ENCODE measurements around the gene TMEM182.

Gene TMEM182

DNA sequence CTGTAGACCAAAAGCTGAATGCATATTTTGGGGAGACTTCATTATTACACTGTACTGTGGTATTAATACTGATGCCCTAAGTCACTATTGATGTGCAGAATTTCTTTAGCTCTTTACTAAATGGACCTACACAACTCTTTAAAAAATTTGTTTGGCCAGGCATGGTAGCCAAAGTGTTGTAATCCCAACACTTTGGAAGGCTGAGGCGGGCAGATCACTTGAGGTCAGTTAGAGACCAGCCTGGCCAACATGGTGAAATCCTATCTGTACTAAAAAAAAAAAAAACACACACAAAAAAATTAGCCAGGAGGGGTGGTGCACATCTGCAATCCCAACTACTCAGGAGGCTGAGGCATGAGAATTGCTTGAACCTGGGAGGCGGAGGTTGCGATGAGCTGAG is 6.4 kb downstream of the TMEM182 start:
- no peak for DNase-seq (ENCODE audit: low spot score)

DNA sequence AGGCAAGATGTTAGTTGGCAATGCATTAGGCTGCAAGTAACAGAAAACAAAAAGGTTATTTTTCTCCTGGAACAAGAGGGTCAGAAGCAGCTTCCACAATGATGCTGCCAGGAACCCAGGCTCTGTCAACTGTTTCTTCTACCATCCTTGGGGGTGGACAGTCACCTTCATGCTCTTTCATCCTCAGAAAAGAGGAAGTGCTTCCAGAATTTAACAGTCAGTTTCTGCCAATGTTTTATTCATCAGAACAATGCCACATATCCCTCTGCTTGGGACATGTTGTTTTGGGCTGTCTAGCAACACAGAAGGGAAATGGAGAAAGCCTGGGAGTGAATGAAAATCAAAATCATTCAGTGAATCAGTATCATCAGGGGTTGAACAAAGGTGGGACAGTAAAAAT is 7.1 kb downstream of the TMEM182 start:
- DNase-seq (ENCODE audit: low spot score) = no peak

DNA sequence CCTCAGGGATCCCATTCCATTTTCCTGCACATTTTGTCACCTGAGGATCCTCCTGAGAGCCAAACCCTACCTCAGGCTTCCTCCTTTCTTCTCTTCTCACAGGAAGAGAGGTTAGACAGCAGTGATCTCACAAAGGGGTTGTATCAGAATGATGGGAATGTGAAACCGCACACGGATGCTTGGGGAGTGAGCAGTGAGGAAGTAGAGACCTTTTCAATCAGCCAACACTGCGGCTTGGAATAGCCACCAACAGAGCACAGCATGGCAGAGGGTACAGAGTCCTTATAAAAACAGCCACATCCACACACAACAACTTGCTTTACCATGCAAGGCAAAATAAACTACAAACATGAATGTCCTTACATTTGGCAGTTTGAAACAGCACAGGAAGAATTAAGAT is 8.7 kb downstream of the TMEM182 start:
- DNase-seq (ENCODE audit: low spot score) = no peak

DNA sequence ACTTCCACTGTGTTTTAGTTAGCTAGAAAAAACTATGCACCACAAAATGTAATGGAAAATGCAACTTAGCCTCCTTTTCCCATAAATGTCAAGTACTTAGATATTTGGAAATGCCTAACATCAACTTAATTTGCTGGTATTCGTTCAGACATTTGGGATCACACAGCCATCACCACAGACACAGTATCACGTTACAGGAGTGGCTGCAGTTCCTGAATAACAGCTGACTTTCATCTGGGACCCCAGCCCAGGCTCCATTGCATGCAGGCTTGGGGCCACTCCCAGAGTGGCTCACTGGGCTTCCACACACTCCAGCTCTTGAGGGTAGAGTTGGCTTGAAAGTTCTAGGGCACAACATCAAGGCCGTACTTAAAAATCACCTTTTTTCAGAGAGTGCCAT is 9.3 kb downstream of the TMEM182 start:
- DNase-seq (ENCODE audit: low spot score) = no peak

DNA sequence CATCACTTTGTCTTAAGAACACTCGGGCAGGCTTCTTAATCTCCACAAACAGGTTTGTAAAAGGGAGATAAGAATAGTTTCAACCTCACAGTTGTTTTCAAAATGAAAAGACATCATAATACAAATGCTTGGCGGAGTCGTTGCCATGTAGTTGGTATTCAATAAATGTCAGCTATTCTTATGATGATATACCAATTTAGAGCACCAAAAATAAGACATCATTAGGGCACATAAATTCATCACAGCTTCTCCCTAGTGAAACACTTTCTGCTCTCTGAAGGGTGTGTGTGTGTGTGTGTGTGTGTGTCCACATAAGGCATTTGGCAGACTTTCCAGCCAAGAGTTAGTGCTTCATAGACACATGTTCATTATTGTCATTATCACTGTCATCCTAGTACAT is 10.8 kb downstream of the TMEM182 start:
- DNase-seq (ENCODE audit: low spot score) = no peak

DNA sequence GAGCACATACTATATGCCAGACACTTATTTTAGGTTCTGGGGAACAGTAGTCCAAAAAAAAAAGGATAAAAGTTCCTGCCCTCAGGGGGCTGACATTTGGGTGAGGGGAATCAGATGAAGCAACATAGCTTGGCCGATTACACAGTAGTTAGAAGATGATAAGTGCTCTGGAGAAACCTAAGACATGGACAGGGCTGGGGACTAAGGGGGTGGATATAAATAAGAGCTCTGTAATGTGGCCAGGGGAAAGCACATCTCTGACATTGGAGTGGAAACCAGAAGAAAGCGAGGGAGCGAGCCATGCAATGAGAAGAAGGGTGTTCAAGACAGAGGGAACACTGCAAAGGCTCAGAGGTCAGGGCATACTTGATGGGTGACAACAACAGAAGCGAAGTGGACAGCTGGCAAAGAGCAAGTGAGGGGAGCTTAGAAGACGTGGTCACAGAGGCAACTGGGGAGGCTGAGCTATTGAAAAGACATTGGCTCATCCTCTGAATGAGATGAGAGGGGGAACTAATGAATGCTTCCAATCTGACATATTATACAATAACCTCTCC is 11.4 kb downstream of the TMEM182 start:
- no peak for DNase-seq (ENCODE audit: low spot score)

DNA sequence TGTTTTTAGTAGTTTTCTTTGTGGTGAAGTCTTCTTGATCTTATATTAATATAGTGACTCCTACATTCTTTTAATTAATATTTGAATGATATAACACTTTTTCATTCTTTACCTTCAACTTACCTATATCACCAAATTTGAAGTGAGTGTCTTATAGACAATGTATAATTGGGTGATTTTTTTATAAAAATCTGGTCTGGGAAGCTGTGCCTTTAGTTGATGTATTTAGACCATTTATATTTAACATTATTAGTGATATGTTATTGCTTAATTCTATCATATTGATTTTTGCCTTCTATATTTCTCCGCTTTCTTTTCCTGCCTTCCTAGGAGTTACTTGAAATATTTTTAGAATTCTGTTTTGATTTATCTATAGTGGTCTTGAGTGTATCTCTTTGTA is 16.4 kb downstream of the TMEM182 start:
- DNase-seq (ENCODE audit: low spot score) = no peak

DNA sequence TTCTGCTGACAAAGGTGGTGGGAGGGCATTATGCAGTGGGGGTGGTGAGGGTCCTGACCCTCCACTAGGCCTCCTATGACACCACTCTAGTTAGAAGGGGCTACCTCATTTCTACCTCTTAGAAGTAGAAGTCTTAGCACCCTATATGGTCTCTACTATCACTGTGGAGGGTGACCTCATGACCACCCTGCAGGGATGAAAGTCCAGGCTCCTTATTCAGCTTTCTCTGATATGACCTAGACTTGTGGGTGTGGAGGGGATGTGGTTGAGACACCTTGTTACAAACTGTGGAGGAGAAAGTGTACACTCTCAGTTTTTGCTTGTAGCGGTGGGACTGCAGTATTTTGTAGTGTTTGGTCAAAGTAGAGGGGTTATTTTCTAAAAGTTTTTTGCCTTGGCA is 18.6 kb downstream of the TMEM182 start:
- DNase-seq (ENCODE audit: low spot score) = no peak

DNA sequence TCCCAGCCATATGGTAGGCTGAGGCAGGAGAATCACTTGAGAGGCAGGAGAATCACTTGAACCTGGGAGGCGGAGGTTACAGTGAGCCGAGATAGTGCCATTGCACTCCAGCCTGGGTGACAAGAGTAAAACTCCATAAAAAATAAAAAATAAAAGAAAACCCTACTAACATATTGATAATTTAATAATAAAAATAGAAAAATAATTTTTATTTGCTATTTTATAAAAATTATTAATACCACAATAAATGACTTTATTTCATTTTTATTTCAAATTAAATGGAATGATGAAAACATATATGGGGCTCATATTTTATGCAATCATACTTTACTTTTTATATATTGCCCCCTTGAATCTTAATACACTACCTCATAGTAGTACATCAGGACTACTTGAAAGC is 20.4 kb downstream of the TMEM182 start:
- no peak for DNase-seq (ENCODE audit: low spot score)

DNA sequence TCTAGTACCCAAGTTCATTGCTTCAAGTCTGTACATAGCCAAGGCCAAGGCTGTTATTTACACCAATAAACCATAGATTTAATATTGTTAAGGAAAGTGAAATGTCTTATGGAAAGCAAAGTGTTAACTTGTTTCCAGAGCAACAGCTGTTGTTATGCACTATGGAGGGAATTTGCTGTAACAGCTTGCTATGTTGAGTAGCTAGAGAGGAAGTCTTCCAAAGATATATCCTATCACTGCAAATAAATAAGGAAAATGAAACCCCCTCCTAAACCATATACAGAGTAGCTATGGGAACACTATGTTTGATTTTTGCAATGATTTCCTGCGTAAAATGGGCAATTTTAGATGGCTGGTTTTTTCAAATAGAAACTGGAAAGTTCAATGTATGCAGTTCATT is 21.1 kb downstream of the TMEM182 start:
- no peak for DNase-seq (ENCODE audit: low spot score)

DNA sequence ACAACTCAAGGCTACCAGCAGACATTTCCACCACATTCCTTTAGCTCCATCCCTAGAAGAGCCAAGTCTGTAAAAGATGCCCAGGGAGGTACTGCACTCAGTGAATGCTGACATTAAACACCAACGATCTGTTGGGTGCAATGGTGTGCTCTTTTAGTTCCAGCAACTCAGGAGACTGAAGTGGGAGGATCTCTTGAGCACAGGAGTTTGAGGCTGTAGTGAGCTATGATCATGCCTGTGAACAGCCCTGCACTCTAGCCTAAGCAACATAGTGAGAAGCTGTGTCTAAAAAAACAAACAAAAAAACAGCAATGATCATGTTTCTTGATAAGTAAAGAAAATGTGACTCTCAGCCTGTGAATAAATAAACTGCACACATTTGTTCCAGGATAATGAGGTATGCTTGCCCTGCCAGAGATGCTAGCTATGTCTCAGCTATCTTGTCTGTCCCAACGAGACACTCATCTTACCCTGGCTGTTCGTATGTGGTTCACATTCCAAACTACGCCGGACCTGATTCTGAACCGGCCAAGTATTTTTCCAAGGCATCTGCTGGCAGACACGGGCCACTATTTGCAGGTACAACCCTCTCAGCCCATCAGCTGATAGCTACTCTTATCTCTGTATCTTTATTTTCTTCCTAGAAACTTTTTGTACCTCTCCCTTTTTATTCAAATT is 21.8 kb downstream of the TMEM182 start:
- DNase-seq (ENCODE audit: low spot score) = no peak

DNA sequence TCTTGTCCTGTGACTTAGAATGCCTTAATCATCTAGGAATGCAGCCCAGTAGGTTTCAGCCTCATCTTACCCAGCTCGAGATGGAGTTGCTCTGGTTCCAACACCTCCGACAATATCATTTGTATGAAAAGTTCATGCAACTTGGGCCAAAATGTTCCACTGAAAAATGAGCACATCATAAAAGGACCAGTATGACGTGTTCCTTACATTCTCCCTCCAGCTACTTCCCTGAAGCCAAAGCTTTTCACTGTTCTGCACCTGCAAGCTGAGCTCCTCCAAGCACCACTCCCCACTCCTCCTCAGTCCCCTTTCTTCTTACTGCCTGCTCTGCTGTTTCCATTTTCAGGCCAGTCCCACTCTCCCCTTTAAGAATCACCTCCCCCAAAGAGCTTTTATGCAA is 23.1 kb downstream of the TMEM182 start:
- DNase-seq (ENCODE audit: low spot score) = no peak

DNA sequence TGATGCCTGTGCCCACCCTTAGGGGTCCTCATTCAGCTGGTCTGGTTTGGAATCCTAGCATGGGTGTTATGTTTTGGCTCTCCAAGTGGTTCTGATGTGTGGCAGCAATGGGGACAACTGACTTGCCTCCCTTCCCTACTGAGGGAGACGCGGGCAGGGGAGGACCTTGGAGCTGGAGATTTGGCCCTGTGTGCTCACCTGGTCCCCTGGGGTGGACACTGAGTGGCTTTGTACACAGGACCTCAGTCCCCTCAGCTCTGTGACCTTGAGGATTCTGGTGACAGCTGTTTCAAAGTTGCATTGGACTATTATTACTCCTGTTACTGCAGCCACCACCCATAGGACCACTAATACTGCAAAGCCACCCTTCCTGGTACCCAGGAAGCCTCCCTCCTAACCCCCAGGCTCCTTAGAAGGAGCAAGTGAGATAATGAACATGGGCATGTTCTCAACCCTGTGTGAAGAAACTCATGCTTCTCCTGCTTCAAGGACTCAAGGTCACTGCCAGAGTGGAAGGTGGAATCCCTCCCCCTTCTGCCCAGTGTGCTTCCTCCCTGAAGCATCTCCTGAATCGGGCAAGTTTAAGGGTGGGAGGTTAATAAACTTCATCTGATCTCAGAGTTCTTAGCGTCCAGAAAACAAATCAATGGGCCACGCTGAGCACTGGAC is 26.5 kb downstream of the TMEM182 start:
- DNase-seq (ENCODE audit: low spot score) = no peak

DNA sequence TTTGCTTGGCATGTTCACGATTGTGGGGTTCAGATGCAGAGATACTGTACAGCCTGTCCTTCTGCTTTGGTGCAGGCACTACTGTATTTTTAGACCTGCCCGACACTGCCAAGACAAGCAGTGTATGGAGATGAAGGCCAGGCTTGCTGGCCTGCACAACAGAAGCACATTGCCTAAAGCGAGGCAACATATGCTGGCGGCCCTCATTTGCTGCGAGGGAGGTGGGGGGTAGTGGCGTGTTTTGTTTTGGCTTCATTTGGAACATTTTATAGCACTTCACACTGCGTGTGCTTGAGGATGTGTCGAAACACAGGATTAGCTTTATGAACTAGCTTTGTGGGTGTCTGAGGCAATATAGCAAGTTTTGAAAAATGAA is 27.0 kb downstream of the TMEM182 start:
- no peak for DNase-seq (ENCODE audit: low spot score)

DNA sequence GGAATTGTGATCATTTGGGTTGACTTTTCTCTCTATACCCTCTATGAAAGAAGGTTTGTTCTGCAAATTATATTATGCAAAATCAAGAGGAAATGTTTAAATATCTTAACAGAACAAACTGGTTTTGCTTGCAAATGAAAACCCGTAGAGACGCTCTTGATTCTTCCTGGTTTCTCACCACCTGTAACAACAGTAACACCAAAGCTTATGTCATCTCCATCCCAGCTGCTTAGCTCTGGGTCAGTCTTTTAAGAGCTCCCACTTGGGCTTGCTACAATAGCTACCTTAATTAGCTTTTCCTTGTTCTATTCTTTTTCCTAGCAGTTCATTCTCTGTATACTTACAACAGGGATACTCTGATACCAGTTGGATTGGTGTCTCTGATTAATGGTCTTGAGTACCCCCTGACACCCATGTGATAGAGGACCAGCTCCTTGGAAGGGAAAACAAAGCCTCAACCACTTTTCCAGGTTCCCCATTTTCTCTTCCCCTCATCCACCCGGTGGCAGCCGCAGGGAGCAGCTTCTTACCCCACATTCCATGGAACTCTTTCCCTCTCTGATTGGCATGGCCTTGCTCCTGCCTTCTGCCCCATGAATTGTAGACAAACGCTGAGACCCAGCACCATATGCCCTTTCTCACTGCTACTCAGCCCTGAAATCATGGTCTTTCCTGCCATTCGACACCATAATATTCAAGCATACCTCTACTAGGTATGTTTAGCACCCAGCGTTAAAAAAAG is 27.7 kb downstream of the TMEM182 start:
- no peak for DNase-seq (ENCODE audit: low spot score)

DNA sequence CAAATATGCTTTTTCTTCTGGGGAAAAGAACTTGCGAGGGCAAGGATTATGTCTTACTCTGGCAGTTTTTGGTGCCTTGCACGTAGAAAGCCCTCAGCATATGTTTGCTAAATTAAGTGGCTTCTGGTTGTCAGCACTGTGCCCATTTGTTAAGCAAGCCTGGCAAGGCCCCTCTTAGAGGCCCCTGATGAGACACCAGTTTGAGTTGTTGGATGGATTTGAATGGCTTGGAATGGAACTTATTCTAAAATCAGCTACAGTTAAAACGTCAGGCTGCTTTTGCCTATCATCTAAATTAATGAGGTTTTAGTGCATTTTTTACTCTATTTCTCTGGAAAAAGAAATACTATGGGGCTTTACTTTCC is 28.2 kb downstream of the TMEM182 start:
- no peak for DNase-seq (ENCODE audit: low spot score)

DNA sequence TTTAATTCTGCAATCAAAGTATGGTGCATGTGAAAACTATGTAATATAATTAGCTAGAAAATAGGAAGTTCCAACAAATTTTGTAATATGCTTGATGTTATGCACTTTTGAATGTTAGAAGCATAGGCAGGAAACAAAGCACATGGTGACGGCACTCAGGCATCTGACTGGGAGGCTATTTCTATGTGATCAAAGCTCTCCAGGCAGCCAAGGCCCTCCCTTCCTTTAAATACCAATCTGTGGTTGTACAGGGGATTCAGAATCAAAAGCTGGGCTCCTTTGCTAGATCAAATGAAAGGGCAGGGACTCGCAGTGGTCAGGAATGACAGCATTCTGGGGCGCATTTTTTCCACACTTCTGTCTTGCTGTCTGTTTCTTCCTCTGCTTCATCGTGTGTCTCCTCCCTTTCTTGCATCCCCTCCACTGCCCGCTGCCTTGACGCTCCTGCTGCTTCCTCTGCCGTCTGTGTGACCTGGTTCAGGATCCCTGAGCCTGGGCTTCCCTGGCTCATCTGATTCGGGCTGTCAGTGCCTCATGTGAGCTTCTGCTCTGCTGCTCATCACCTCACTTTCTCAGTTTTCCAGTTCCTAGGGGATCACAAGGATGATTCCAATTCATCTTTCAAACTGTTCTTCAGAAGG is 30.9 kb downstream of the TMEM182 start:
- no peak for DNase-seq (ENCODE audit: low spot score)

DNA sequence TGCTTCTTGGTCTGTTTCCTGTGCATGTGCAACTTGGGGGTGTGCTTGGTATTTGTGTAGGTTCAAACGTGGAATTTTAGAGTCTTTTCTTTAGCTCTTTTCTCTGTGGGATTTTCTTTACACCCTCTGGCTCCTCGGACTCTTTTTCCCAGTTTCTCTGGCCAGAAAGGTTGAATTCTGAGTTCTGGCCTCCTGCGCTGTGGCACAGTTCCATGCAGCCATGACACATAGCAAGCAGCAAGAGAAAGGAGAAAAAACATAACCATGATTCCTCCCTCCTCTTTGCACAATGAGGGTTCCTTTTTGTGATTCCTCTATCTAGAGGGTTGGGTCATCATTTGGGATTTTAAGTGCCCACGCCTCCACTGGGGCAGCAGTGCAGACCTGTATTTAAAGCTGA is 33.8 kb downstream of the TMEM182 start:
- DNase-seq (ENCODE audit: low spot score) = no peak

DNA sequence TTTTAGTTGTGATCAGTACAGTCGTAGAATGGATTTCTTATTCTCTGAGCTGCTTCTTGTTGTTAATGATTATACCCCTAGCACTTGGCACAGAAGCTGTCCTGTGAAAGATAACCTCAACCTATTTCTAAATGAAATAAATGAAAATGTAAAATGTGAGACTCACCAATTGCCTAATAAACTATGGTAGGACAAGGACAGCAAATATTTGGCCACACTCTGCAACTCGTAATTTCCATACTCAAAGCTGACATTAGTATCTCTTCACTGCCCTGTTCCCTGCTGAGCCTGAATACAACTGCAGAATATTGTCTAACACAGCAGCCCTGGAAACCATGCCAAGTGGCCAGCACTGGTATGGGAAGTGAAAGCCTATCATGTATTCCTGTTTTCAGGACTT is 34.5 kb downstream of the TMEM182 start:
- DNase-seq (ENCODE audit: low spot score) = no peak

DNA sequence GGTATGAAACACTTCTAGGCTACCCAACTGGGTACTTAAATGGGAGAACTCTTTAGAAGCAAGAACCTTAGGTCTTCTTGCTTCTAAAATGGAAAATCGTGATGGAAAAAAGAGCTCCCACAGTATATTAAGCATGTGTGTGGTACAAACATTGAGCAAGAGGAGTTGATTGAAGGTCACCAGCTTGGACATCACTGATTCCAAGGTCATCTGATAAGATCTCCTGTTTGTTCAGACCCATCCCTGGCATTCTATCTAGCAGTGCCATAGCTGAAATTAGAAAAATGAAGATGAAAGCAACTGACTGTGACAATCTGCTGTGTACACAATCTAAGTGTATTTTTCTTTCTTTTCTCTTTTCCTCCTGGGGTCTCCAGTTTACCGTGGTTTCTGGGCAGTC is 35.7 kb downstream of the TMEM182 start:
- no peak for DNase-seq (ENCODE audit: low spot score)

DNA sequence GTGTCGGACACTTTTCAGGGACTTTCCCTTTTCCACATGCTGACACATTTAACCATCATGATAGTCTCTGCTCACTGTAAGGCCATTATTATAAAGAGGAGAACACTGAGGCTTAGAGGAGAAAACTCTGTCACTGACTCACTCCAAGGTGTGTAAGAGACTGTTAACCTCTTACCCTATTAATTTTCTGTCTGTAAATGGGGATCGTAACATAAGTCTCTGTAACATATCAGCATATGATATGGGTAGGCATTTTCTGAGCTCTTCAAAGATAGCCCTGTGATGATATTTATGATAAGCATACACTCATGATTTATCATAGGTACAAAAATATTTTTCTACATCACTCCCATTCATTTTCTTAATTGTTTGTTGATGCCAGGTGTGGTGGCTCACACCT is 36.4 kb downstream of the TMEM182 start:
- no peak for DNase-seq (ENCODE audit: low spot score)

DNA sequence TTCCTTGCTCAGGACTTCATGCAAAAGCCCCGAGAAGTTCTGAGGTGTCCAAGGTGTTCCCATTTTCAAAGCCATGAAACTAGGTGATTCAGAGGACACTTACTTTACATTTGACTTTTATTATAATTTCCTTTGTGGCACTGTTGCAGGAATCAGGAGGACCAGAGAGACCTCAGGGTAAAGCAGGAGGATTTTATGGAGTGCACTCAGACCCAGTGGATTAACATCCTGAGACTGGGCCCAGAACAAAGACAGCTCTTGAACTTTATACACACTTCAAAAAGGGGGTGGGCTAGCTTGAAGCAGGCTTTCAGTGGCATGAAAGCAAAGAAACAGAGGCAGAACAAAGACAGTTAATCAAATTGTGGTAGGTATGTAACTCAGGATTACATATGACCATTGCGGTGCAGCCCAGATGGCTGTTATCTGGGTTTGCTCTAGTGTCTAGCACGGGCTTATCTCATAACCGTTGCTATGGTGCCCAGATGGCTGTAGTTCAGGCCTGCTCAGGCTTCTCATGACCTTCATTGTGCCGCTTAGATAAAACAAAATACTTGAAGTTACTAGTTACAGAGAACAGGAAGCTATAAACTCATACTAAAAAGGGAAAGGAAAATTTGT is 39.4 kb downstream of the TMEM182 start:
- peak; percentile 7 for DNase-seq (ENCODE audit: low spot score)

Measured in hematopoietic multipotent progenitor cell treated with erythropoietin and hydrocortisone succinate and interleukin-3 and kit ligand, for 17 days (in vitro differentiated cells).